Measurements from ENCODE around the gene C19orf67.

Gene C19orf67

GRCh38 chr19:14081797-14082674 is 3.5 kb downstream of the C19orf67 start:
- DNase-seq, result no peak

GRCh38 chr19:14080887-14081796 is 4.4 kb downstream of the C19orf67 start:
- peak; percentile 99 for DNase-seq

GRCh38 chr19:14078411-14078810 is 7.2 kb downstream of the C19orf67 start:
- DNase-seq, result no peak

DNA sequence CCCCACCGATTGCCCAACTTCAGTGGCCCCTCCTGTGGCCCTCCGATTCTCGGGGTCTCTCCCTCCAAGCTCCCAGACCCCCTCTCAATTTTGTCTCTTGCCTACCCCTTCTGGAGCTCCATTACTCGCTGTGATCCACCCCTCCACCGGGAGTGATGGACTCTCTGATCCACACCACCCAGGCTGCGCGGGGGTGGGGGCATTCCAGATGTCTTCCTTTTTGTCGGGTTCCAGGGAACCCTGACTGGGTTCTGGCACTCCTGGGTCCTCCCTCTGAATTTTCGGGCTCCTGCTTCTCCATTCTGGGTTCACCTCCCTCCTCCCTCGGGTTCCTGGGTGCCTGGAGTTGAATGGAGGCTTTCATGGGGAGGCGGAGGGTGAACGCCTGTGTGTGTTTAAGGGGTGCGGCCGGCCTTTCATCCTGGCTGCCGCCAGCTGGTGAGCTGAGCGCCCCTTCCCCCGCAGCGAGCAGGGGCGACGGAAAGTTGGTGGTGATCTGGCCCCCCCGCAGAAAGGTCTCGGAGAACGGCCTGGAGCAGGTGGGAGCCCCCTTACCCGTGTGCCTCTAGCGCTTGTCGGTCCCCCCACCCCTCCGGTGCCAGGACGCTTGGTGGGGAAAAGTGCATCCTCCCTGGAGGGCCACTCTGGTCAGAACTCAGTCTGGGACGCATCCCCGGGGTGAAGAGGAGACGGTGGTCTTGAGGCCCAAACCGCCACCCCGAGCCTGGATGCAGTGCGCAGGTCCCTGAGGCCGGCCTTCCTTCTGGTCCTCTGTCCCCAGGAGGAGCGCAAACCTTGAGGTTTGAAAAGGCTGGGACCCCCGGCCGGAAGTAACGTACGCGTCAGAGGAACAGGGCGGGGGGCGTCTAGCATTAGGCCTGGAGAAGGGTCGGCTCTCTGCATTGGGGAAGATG is 11.4 kb downstream of the C19orf67 start:
- no peak for DNase-seq

GRCh38 chr19:14073261-14073924 is 12.2 kb downstream of the C19orf67 start:
- DNase-seq, result peak; percentile 7

DNA sequence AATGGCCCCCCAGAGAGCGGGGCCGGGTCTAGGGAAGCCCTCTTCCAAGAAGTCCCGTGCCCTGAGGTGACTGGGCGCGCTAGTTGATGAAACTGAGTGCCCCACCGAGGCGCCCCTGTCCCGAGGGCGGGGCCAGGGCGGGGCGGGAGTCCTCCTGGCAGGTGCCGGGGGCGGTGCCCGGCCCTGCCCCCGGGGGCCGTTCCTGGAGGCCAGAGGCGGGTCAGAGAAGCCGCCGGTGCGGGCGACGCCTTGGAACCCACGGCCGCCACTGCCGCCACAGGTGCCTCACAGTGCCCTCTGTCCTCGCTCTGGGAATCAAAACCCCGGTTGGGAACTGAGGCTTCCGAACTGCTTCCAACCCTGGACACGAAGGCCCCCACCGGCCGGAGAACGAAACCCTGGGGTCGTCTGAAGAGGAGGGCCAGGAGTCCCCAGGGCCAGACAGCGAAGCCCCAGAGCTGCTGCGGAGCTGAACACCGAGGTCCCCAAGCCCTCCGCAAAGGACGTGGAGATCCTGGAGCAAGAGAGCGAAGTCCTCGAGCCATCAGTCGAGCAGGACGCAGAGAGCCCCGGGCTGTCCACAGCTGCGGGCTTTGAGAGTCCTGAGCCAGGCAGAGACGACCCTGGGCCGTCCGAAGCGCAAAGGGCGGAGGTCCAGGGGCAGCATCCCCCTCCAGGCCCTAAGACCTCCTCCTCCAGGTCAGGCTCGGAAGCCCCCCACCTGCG is 12.9 kb downstream of the C19orf67 start, which contains the start of gene MISP3:
Gene MISP3 (plus strand): TSS at position 252 of the 726 bp plus-strand sequence. CDS start 524 bp downstream, outside the sequence.
- DNase-seq, result peak; percentile 50

DNA sequence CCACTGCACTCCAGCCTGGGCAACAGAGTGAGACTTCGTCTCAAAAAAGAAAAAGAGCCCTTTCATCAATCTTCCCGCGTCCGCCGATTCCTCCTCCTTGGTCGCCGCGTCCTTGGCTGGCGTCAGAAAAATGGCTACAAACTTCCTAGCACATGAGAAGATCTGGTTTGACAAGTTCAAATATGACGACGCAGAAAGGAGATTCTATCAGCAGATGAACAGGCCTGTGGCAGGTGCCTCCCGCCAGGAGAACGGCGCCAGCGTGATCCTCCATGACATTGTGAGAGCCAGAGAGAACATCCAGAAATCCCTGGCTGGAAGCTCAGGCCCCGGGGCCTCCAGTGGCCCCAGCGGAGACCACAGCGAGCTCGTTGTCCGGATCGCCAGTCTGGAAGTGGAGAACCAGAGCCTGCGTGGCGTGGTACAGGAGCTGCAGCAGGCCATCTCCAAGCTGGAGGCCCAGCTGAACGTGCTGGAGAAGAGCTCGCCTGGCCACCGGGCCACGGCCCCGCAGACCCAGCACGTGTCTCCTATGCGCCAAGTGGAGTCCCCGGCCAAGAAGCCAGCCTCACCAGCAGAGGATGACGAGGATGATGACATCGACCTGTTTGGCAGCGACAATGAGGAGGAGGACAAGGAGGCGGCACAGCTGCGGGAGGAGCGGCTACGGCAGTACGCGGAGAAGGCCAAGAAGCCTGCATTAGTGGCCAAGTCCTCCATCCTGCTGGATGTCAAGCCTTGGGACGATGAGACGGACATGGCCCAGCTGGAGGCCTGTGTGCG is 15.1 kb downstream of the C19orf67 start:
- no peak for DNase-seq

GRCh38 chr19:14066134-14066533 is 19.4 kb downstream of the C19orf67 start:
- DNase-seq, result no peak

DNA sequence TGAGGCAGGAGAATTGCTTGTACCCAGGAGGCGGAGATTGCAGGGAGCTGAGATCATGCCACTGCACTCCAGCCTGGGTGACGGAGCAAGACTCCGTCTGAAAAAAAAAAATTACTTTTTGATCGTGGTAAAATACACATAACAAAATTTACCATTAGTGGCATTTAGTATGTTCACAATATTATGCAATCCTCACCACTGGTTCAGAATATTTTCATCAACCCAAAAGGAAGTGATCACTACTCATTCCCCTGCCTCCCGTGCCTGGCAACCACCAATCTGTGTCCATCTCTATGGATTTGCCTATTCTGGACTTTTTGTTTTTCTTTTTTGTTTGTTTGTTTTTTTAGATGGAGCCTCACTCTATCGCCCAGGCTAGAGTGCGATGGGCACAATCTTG is 22.5 kb downstream of the C19orf67 start:
- DNase-seq, result no peak

DNA sequence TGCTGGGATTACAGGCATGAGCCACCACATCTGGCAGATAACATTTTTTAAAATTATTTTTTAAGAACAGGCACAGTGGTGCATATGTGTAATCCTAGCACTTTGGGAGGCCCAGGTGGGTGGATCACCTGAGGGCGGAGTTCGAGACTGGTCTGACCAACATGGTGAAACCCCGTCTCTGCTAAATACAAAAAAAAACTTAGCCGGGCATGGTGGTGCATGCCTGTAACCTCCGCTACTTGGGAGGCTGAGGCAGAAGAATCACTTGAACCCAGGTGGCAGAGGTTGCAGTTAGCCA is 23.1 kb downstream of the C19orf67 start:
- DNase-seq, result no peak

DNA sequence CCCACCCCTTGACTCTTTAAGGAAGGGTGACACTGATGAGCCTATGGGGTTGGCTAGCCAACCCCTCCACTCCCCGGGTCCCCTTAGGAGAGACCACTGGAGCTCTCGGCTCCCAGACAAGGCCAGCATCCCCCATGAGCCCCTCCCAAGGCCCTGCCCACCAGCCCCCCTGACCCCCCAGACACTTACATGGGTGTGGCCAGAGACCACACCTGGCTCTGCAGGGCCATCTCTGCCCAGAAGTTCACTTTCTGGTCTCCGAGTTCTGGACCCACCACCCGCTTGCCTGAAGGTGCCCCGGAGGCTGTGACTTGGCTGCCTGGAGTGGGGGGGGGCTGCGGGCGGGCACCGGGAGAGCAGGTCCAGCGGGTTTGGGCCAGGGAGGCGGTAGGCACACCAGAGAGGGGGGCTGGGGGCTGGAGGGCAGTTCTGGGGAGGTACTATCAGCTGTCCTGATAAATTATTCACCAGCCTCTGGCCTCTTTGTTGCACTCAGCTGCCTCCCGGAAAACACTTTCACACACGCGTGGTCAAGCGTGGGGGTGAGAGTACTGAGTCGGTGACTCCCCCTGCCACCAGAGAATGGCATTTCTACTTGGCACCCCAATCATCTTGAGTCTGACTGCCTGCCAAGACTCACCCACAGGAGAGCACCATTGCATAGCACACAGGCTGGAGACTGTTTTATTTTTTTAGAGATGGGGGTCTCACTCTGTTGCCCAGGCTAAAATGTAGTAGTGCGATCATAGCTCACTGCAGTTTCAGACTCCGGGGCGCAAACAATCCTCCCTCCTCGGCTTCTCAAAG is 23.6 kb downstream of the C19orf67 start, which contains the start of gene PALM3:
Gene PALM3 (minus strand): TSS at position 326 of the 807 bp plus-strand sequence. CDS start 96 bp downstream, at position 230.
- DNase-seq, result no peak

DNA sequence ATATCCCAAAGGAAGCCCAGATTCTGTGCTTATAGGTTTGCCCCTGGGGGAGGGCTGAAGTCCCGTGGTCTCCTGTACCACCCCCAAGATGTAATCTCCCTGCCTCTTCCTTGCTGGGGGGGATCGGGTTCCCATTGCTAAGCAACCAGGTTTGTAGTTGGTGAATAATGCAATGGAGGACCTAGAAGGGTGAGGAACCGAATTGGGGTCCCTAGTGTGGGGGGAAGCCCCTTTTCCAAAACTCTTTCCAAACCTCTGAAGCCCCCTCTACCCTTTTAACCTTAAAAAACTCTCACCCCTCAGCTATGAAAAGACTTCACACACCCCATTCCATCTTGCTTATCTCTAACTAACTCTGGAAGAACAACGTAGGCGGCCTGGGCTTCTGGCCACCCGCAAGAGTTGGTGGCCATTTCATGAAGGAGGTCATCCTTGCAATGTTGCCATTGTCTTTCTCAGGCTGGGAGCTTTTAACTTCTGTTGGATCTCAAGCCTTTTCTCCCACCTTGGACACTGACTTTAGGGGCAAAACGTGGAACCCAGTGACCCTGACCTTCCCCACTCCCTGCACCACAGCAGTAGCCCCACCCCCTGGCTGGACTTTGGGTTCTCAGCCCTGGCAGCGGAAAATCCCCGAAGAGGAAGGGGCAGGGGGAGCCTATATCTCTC is 24.4 kb downstream of the C19orf67 start:
- DNase-seq, result no peak

DNA sequence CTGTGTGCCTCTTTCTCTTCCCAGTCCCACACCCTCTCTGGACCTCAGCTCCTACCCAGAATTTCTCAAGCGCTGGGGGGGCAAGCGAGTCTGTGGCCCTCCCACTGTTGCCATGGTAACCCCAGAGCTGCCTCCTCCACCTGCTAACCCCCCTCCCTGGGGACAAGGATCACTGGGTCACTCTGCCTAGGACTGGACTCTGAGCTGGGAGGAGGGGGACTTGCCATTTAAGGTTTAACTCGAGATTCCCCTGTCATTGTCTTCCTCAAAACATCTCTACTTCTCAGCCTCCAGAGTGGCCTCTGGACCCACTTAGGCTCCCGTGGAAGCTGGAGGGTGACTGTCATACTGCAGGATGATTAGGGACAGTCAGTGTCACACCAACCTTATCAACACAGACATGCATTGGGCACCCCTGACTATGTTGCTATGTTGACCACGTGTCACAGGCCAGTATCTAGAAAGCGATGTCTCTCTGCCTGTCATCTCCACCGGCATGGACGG is 25.9 kb downstream of the C19orf67 start:
- no peak for DNase-seq

DNA sequence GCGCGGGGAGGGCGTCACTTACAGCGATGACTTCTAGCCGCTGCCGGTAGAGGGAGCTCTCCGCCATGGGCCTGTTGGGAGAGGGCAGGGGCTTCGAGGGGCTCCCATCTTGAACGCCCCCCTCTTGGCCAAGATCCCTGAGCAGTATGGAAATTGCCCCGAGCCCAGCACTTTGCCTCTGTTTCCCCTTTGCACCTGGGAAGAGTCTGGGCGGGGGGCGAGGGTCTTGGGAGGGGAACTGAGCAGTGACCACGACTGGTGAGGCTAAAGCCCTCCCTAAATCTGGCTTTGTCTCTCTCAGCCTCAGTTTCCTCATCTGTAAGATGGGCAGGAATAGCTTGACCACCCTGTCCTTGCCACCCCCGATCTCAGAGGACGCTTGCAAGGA is 26.5 kb downstream of the C19orf67 start:
- no peak for DNase-seq

DNA sequence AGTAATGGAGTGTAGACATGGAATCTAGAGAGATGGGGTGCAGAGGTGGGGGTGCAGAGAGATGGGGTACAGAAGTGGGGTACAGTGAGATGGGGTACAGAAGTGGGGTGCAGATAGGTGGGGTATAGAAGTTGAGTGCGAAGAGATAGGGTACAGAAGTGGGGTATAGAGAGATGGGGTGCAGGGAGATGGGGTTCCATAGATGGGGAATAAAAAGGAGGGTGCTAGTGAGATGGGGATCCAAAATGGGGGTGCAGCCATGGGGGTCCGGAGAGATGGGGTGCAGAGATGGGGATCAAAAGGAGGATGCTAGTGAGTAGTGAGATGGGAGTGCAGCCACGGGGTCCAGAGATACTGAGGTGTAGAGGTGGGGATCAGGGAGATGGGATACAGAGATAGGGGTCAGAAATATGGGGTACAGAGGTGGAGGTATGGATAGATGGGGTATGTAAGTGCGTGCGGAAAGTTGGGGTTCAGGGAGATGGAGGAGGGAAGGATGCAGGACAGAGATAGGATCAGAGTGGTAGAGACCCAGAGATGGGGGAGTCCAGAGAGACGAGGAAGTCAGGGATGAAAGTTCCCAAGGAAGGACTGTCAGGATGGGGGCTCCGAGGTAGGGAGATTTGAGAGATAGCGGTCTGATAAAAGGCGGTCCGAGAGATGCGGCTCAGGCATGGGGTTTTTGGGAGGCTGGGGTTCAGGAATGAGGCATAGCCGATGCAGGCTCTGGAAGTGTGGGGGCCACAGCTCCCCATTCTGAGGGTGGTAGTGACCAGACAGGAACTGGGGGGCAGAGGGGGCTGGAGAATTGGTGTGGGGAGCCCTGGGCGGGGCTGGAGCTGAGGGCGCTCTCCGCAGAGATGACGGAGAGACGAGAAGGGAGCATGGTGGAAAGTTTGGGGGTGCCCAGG is 27.1 kb downstream of the C19orf67 start:
- no peak for DNase-seq

GRCh38 chr19:14056741-14057356 is 28.7 kb downstream of the C19orf67 start:
- no peak for DNase-seq

GRCh38 chr19:14056069-14056666 is 29.4 kb downstream of the C19orf67 start:
- DNase-seq, result no peak
